Thoracic aorta (tissue), 2 donors: ENCODE data around the gene LITAFD. TPM values are rescaled to one million over a fixed set of nuclear protein-coding genes. Genes with fewer than 3 reads are reported as not detected.
"Not testable (repeated sequence)": the region's sequence is repeated elsewhere in the genome, so short reads cannot be mapped to it uniquely, and the experiment has no call there.

Experiments used
- ATAC-seq: fragments of 150-250 bp; one replicate; pipeline ENCODE4 v1.8.0; 2017; ENCODE audit warnings: low read depth; ENCODE audit not compliant: insufficient number of reproducible peaks, low FRiP score
- DNase-seq: peaks from one replicate; pipeline ENCODE4 v3.0.0-alpha.2; 2020; ENCODE audit warnings: low spot score
- H3K27ac ChIP-seq, 2 donors: fragments of 200-600 bp; sonication (generic); 1 replicate in 1 of 2; 2 replicates in 1 of 2; pipeline ENCODE4 v1.5.1; 2016; ENCODE audit warnings: mild to moderate bottlenecking in 2 of 2, moderate library complexity in 2 of 2
- H3K27me3 ChIP-seq: fragments of 200-600 bp; sonication (generic); replicated peaks from 2 replicates; pipeline ENCODE4 v1.6.0; 2016; ENCODE audit warnings: mild to moderate bottlenecking; ENCODE audit not compliant: insufficient read depth
- H3K36me3 ChIP-seq: fragments of 200-600 bp; sonication (generic); one replicate; pipeline ENCODE4 v1.5.1; 2016
- H3K4me1 ChIP-seq, 2 donors: fragments of 200-600 bp; sonication (generic); 1 replicate in 1 of 2; 2 replicates in 1 of 2; pipeline versions ENCODE4 v1.5.1 to v1.6.0; 2016; ENCODE audit warnings: low read depth in 2 of 2, mild to moderate bottlenecking in 1 of 2; ENCODE audit not compliant: control insufficient read depth in 1 of 2
- H3K4me3 ChIP-seq: fragments of 200-600 bp; sonication (generic); 2 replicates; pipeline ENCODE4 v1.5.1; 2016; ENCODE audit warnings: mild to moderate bottlenecking
- H3K9me3 ChIP-seq: fragments of 200-600 bp; sonication (generic); 2 replicates; pipeline ENCODE4 v1.5.1; 2016
- total RNA-seq, 2 donors: library from RNA; depleted of rRNA; stranded (reverse); fragments of >200 nt; gene quantifications; one replicate each; pipeline versions ENCODE4 v1.1.0 to v1.2.3, GENCODE V29; 2016
- TF ChIP-seq, protein P1 (sequence below): fragments of 200-600 bp; sonication (generic); IDR thresholded peaks from one replicate; pipeline ENCODE4 v1.5.1; 2019; ENCODE audit warnings: antibody characterized with exemption

LITAFD gene
- total RNA-seq, 2 donors from 2014 or later = not detected

DNA sequence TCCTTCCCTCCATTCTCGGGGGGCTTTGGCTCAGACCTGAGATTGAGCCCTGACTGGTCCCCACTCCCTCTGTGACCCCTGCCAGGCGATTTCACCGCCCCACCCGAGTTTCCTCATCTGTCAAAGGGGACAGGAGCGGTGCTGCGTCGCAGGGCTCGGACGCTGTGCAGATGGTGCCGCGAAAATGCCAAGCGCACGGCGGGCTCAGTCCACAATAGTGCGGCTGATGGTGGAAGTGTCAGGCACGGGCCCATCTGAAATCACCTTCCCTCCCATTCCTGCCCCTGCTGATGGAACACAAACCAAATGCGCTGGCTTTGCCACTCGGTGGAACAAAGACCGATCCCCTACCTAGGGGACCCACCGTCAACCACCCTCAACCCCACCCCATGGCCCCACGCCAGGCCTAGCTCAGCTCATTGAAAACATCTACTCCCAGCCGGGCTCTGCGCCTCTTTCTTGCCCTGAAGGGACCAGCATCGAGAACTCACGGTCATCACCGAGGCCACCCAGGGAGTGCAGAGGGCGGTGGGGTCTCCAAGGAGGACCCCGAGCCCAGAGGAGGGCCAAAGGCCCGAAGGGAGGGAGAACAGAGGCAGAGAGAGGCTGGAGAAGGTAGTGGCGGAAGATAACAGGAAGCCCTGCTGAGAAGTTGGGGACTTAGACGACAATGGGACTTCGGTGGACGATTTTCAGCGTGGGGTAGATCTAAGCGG, 14.8 kb upstream of the LITAFD start:
- H3K27ac ChIP-seq = peak overlapping the region; percentile 75 to 79
- peak overlapping the region; percentile 98 for H3K4me3 ChIP-seq
- H3K36me3 ChIP-seq = no peaks in the 10 kb centered on the region
- DNase-seq = no peak
- no peaks in the 10 kb centered on the region for H3K9me3 ChIP-seq
- peaks cover 37 to 61% of the 10 kb centered on the region in 2 donors for H3K4me1 ChIP-seq
- TF ChIP-seq, protein P1, sequence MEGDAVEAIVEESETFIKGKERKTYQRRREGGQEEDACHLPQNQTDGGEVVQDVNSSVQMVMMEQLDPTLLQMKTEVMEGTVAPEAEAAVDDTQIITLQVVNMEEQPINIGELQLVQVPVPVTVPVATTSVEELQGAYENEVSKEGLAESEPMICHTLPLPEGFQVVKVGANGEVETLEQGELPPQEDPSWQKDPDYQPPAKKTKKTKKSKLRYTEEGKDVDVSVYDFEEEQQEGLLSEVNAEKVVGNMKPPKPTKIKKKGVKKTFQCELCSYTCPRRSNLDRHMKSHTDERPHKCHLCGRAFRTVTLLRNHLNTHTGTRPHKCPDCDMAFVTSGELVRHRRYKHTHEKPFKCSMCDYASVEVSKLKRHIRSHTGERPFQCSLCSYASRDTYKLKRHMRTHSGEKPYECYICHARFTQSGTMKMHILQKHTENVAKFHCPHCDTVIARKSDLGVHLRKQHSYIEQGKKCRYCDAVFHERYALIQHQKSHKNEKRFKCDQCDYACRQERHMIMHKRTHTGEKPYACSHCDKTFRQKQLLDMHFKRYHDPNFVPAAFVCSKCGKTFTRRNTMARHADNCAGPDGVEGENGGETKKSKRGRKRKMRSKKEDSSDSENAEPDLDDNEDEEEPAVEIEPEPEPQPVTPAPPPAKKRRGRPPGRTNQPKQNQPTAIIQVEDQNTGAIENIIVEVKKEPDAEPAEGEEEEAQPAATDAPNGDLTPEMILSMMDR = no peak
- H3K27me3 ChIP-seq = no peaks in the 10 kb centered on the region
- ATAC-seq = no peak

DNA sequence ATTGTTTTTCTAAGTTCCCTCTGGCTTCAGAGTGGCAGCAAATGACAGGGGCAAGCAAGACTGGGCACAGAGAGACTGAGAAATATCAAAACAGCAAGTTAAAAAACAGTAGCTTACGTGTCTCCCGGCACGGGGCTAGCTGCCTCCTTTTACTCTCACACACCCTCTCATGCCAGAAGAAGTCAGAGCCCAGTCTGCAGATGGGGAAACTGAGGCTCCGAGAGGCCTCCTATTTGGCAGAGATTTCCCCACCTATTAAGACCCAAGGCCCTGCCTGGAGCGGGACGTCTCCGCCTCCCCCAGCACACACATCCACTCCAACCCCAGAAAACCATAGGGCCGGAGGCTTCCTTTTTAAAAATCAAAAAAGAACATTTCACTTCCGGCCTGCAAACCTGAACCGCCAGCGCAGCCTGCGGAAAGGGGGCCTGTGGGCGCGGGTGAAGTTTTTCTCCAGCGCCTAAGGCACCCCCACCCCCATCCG, 14.2 kb upstream of the LITAFD start:
- ATAC-seq (peak; percentile 2), DNase-seq (no peak)
- peaks cover 37 to 60% of the 10 kb centered on the region in 2 donors for H3K4me1 ChIP-seq
- no peaks in the 10 kb centered on the region for H3K27me3 ChIP-seq
- no peaks in the 10 kb centered on the region for H3K9me3 ChIP-seq
- TF ChIP-seq, protein P1 = no peak
- H3K27ac ChIP-seq = peak overlapping the region; percentile 75 to 79
- H3K4me3 ChIP-seq = peak overlapping the region; percentile 98
- no peaks in the 10 kb centered on the region for H3K36me3 ChIP-seq

DNA sequence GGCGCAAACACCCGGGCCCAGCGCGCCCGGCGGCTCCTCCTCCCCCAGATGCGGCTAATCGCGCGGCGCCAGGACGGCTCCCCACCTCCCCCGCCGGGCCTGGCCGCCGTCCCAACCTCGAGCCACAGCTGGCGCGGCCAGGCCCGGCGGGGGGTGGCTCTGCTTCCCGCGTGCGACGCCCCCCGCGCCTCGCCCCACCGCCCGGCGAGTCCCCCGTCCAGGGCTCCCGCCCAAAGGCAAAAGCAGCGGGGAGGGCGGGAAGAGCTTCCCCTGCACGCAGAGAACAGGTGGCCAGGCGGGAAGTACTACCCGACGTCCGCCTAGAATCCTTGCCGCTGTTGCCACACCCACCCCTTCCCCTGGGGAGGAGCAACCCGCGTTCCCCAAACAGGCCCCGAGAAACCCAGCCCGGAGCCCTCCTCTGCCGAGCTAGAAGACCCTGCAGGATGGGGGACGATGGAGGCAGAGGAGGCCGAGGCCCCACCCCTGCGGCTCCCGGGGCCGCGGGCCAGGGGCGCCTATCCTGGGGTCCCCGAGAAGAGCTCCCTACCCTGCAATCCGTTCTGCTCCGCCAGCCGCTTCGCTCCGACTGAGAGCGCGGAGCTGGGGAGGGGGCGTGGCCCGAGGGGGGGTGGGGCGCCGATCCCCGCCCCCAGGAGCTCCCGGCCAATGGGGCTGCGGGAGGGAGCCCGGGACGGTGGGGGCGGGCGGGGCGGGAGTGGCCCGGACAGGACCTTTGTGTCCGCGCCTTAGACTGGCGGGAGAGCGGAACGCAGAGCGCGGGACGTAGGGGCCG, 13.5 kb upstream of the LITAFD start, which contains the start of gene CARHSP1:
Gene CARHSP1 (minus strand): TSS at position 591 of the 796 bp plus-strand sequence. CDS start 9,678 bp downstream, outside the sequence.
- DNase-seq (peak; percentile 40), ATAC-seq (peak; percentile 76)
- peaks cover 37 to 55% of the 10 kb centered on the region in 2 donors for H3K4me1 ChIP-seq
- no peaks in the 10 kb centered on the region for H3K9me3 ChIP-seq
- H3K36me3 ChIP-seq = no peaks in the 10 kb centered on the region
- peak within 1 kb of the TSS; percentile 98 for H3K4me3 ChIP-seq
- TF ChIP-seq, protein P1 = no peak
- no peaks in the 10 kb centered on the region for H3K27me3 ChIP-seq
- H3K27ac ChIP-seq = peak within 1 kb of the TSS; percentile 75 to 79

DNA sequence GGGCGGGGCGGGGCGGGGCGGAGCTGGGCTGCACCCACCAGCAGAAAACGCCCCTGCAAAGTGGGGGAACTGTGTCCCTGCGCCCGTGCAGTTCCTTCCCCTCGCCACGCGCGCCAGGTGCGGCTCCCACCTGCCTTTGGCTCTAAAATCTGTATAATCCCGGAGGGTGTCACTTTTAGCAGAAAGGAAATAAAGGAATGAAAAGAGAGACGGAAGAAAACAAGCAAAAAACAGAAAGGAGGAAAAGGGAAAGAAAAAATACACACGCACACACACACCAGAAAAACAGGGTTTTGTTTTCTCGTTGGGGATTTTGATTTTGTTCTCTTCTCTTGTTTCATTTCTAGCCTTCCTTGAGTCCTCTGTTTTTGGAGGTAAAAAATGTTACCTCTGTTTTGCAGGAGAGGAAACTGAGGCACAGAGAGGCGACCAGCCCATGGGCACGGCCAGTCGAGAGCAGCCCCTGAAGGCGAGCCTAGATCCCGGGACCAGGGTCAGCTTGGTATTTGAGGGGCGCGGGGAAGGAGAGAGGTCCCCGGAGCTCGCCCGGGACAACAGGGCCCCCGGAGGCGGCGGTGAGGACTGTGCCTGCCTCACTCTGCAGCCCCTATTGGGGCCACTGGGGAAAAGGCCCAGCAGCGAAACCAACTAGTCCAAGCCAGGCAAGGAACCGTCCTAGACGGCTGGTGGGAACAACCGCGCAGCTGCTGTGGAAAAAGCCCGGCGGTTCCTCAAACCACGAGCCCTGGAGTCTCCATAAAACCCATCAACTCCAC, 12.8 kb upstream of the LITAFD start:
- peaks cover 32 to 52% of the 10 kb centered on the region in 2 donors for H3K4me1 ChIP-seq
- H3K27ac ChIP-seq = peak overlapping the region in 1 of 2 donors; percentile 13

DNA sequence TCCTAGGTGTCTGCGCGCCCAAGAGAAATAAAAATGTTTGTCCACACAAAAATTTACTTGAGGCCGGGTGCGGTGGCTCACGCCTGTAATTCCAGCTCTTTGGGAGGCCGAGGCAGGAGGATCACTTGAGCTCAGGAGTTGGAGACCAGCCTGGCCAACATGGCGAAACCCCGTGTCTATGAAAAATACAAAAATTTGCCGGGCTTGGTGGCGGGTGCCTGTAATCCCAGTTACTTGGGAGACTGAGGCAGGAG, 12.2 kb upstream of the LITAFD start:
- H3K4me1 ChIP-seq = peaks cover 27 to 48% of the 10 kb centered on the region in 2 donors
- not testable (repeated sequence) for H3K27me3 ChIP-seq, H3K36me3 ChIP-seq, H3K4me3 ChIP-seq, DNase-seq, H3K9me3 ChIP-seq, ATAC-seq
- H3K27ac ChIP-seq = peak overlapping the region in 1 of 2 donors; percentile 13

More for the DNA sequence above, 12.8 kb upstream of the LITAFD start:
- H3K9me3 ChIP-seq = no peaks in the 10 kb centered on the region
- no peak for DNase-seq
- H3K36me3 ChIP-seq = no peaks in the 10 kb centered on the region
- no peak for ATAC-seq
- TF ChIP-seq, protein P1 = no peak
- peak overlapping the region; percentile 98 for H3K4me3 ChIP-seq
- no peaks in the 10 kb centered on the region for H3K27me3 ChIP-seq
